Left cardiac atrium (tissue), 4 donors: ENCODE data around the gene ZNF587B. TPM values are rescaled to one million over a fixed set of nuclear protein-coding genes. Genes with fewer than 3 reads are reported as not detected.
"Not testable (repeated sequence)": the region's sequence is repeated elsewhere in the genome, so short reads cannot be mapped to it uniquely, and the experiment has no call there.

ENCODE experiments used
- ATAC-seq, 2 donors: fragments of 200-7000 bp; cut with Tn5 transposase; one replicate each; pipeline ENCODE4 v1.9.1; 2020; ENCODE audit warnings: mild to moderate bottlenecking in 2 of 2, moderate library complexity in 2 of 2
- DNase-seq: peaks from one replicate; pipeline ENCODE4 v3.0.0-alpha.2; 2020
- intact Hi-C, 2 donors: fragments of 100-400 bp; cut with DNase I; formaldehyde crosslinking; loops; one replicate each; pipeline versions ENCODE4 v1.14.1 to v1.15.1; 2022 to 2023
- total RNA-seq, 2 donors: library from RNA; stranded (reverse); fragmentation: NEBNext Ultra II Directional; extraction: Animal tissue kit (Norgen Biotek cat#: 25700); gene quantifications; one replicate each; pipeline ENCODE4 v1.2.1, GENCODE V29; 2021
- donor health status: DM: no; HTN: yes; CAD: no.
- donor health status: DM: no; HTN: yes; CAD: no; lungs with severe emphysema.
- donor health status: DM: yes; HTN: yes; CAD: no.
- donor health status: Dilated cardiomyopathy.

The ZNF587B gene
- total RNA-seq, 2 donors from 2014 or later = 5.9 to 8.7 TPM

- DNase-seq, ATAC-seq, intact Hi-C loops: not testable (repeated sequence)
Measured at GRCh38 chr19:57851812-57852603, 21.9 kb downstream of the ZNF587B start.

- DNase-seq, ATAC-seq, intact Hi-C loops: not testable (repeated sequence)
Measured at GRCh38 chr19:57854117-57854516, 24.0 kb downstream of the ZNF587B start.

GRCh38 chr19:57862351-57862750 is 32.3 kb downstream of the ZNF587B start:
- intact Hi-C loops, DNase-seq, ATAC-seq: not testable (repeated sequence)

- DNase-seq (no peak), ATAC-seq (no peak)
- intact Hi-C loops = no loop called here
Measured at GRCh38 chr19:57867868-57868492, 37.9 kb downstream of the ZNF587B start.

- ATAC-seq, intact Hi-C loops, DNase-seq: not testable (repeated sequence)
Measured at GRCh38 chr19:57869655-57870054, 39.6 kb downstream of the ZNF587B start.

- DNase-seq (no peak), ATAC-seq (no peak)
- intact Hi-C loops = no loop called here
Measured at GRCh38 chr19:57870225-57870624, 40.1 kb downstream of the ZNF587B start.

GRCh38 chr19:57872450-57872849 is 42.4 kb downstream of the ZNF587B start:
- no peak for DNase-seq
- intact Hi-C loops = no loop called here
- ATAC-seq = no peak

GRCh38 chr19:57873883-57874799 is 44.0 kb downstream of the ZNF587B start:
- ATAC-seq, DNase-seq, intact Hi-C loops: not testable (repeated sequence)

GRCh38 chr19:57886046-57886445 is 55.9 kb downstream of the ZNF587B start:
- DNase-seq = no peak
- no peak for ATAC-seq
- intact Hi-C loops = no loop called here

- intact Hi-C loops = no loop called here
- DNase-seq = no peak
- ATAC-seq = no peak
Measured at GRCh38 chr19:57887195-57887941, 57.3 kb downstream of the ZNF587B start.

- no peak for DNase-seq
- ATAC-seq = peak in 1 of 2 donors; percentile 4
- intact Hi-C loops = no loop called here
Measured at GRCh38 chr19:57888107-57888559, 58.0 kb downstream of the ZNF587B start.

GRCh38 chr19:57888560-57889231 is 58.6 kb downstream of the ZNF587B start, which contains the start of gene ZNF814:
Gene ZNF814, minus strand, starts transcription at chr19:57889037. Its CDS starts 235 bp downstream, at chr19:57888802.
- intact Hi-C loops = no loop called here
- DNase-seq (peak; percentile 88), ATAC-seq (peak; percentile 96 to 97)

- DNase-seq, intact Hi-C loops, ATAC-seq: not testable (repeated sequence)
Measured at GRCh38 chr19:57890706-57891105, 60.6 kb downstream of the ZNF587B start.

Other genes starting within 250 kb of the ZNF587B start
- gene ZIK1, start 246.2 kb upstream of the ZNF587B start, total RNA-seq = 1 to 10 TPM; 4.1 to 5.2 TPM
- gene ZNF530, start 230.4 kb upstream of the ZNF587B start, total RNA-seq = 1 to 10 TPM; 3.7 to 5.3 TPM
- gene ZNF134, start 216.1 kb upstream of the ZNF587B start, total RNA-seq = 10 to 100 TPM; 14.2 to 16.2 TPM
- 10 to 100 TPM in 1 of 2 donors, 1 to 10 TPM in 1; 9.5 to 11.1 TPM for gene ZNF211, start 197.1 kb upstream of the ZNF587B start, total RNA-seq
- under 1 TPM in 1 of 2 donors, not detected in 1; 0.13 TPM for gene ZSCAN4, start 161.4 kb upstream of the ZNF587B start, total RNA-seq
- 1 to 10 TPM; 4.2 to 6.4 TPM for gene ZNF551, start 148.3 kb upstream of the ZNF587B start, total RNA-seq
- gene ZNF154, start 121.1 kb upstream of the ZNF587B start, total RNA-seq = 1 to 10 TPM; 3.4 to 6.1 TPM
- gene ZNF671, start 102.7 kb upstream of the ZNF587B start, total RNA-seq = 1 to 10 TPM; 5.1 to 7.0 TPM
- 10 to 100 TPM; 10.8 to 14.4 TPM for gene ZNF776, start 83.5 kb upstream of the ZNF587B start, total RNA-seq
- gene ZNF586, start 60.6 kb upstream of the ZNF587B start, total RNA-seq = 1 to 10 TPM; 9.3 to 9.5 TPM
- gene ZNF552, start 15.4 kb upstream of the ZNF587B start, total RNA-seq = 1 to 10 TPM; 3.3 to 4.6 TPM
- 10 to 100 TPM; 18.6 to 20.9 TPM for gene ZNF587, start 19.6 kb downstream of the ZNF587B start, total RNA-seq
- gene ZNF814, start 58.7 kb downstream of the ZNF587B start, total RNA-seq = 10 to 100 TPM; 10.8 to 10.9 TPM
- gene ZNF417, start 86.3 kb downstream of the ZNF587B start, total RNA-seq = 10 to 100 TPM; 11.9 to 13.4 TPM
- 10 to 100 TPM in 1 of 2 donors, 1 to 10 TPM in 1; 9.1 to 10.5 TPM for gene ZNF418, start 105.1 kb downstream of the ZNF587B start, total RNA-seq
- gene ZNF256, start 117.4 kb downstream of the ZNF587B start, total RNA-seq = 10 to 100 TPM in 1 of 2 donors, 1 to 10 TPM in 1; 9.6 to 15.3 TPM
- gene C19orf18, start 144.2 kb downstream of the ZNF587B start, total RNA-seq = 1 to 10 TPM; 2.0 to 2.1 TPM
- 10 to 100 TPM; 11.4 to 13.8 TPM for gene ZNF606, start 172.5 kb downstream of the ZNF587B start, total RNA-seq
- under 1 TPM in 1 of 2 donors, not detected in 1; 0.42 TPM for gene ZSCAN1, start 203.7 kb downstream of the ZNF587B start, total RNA-seq
- gene ZNF135, start 229.0 kb downstream of the ZNF587B start, total RNA-seq = 1 to 10 TPM; 2.5 to 3.4 TPM